HL-60 (cell line): ENCODE measurements around the gene AKAP8.
"Not testable (repeated sequence)": the region's sequence is repeated elsewhere in the genome, so short reads cannot be mapped to it uniquely, and the experiment has no call there.

Source experiments
- DNase-seq, 2 experiments: peaks; one replicate each; pipeline ENCODE4 v3.0.0-alpha.2; 2010 to 2020; ENCODE audit warnings: low read depth in 1 of 2, low spot score in 1 of 2
- H3K27ac ChIP-seq: fragments of 250-450 bp; sonication (Bioruptor Pico); replicated peaks from 2 replicates; pipeline ENCODE4 v1.5.1; 2020; ENCODE audit warnings: mild to moderate bottlenecking, moderate library complexity
- H3K27me3 ChIP-seq: fragments of 250-450 bp; sonication (Bioruptor Pico); 2 replicates; pipeline ENCODE4 v1.5.1; 2021; ENCODE audit warnings: mild to moderate bottlenecking, moderate library complexity; ENCODE audit not compliant: insufficient read depth, poor library complexity, severe bottlenecking
- H3K4me3 ChIP-seq: replicated peaks from 2 replicates; pipeline ENCODE4 v1.5.1; 2011; ENCODE audit warnings: mild to moderate bottlenecking, control low read depth, low read length; ENCODE audit not compliant: insufficient read depth
- CTCF ChIP-seq: IDR thresholded peaks from one replicate; pipeline ENCODE4 v1.5.1; 2011; ENCODE audit warnings: low read length, control low read depth, inconsistent platforms; ENCODE audit not compliant: insufficient read depth
- GABPA ChIP-seq: IDR thresholded peaks from 2 replicates; pipeline ENCODE4 v1.6.1; 2012; ENCODE audit warnings: low read depth
- POLR2AphosphoS5 ChIP-seq: IDR thresholded peaks from 2 replicates; pipeline ENCODE4 v1.6.1; 2012; ENCODE audit warnings: low read depth
- REST ChIP-seq: IDR thresholded peaks from 2 replicates; pipeline ENCODE4 v1.6.1; 2012; ENCODE audit warnings: low read depth; ENCODE audit not compliant: insufficient replicate concordance
- SPI1 ChIP-seq: IDR thresholded peaks from 2 replicates; pipeline ENCODE4 v1.6.1; 2012; ENCODE audit warnings: low read depth, mild to moderate bottlenecking, borderline replicate concordance

The AKAP8 gene

GRCh38 chr19:15418231-15418578, 38.6 kb upstream of the AKAP8 start:
- Histone ChIP-seq H3K27ac (peak overlapping the region; percentile 78), H3K27me3 (no peaks in the 10 kb centered on the region), H3K4me3 (peak overlapping the region; percentile 98)
- no peak for TF ChIP-seq CTCF
- no peak for TF ChIP-seq SPI1
- no peak for TF ChIP-seq POLR2AphosphoS5
- TF ChIP-seq REST, result no peak
- TF ChIP-seq GABPA, result no peak
- DNase-seq, result no peak

- peak overlapping the region; percentile 78 for H3K27ac ChIP-seq
- TF ChIP-seq CTCF, result no peak
- TF ChIP-seq REST, result no peak
- TF ChIP-seq SPI1, result no peak
- no peak for TF ChIP-seq GABPA
- peak overlapping the region; percentile 98 for H3K4me3 ChIP-seq
- DNase-seq, result no peak
- H3K27me3 ChIP-seq, result no peaks in the 10 kb centered on the region
These were observed 38.1 kb upstream of the AKAP8 start for GRCh38 chr19:15417699-15418098.

- no peak overlapping the region for H3K27ac ChIP-seq
- TF ChIP-seq SPI1, result no peak
- TF ChIP-seq GABPA, result no peak
- no peak for TF ChIP-seq REST
- TF ChIP-seq POLR2AphosphoS5, result no peak
- no peak for TF ChIP-seq CTCF
- DNase-seq, result no peak
- H3K4me3 ChIP-seq, result no peak overlapping the region
- H3K27me3 ChIP-seq, result no peaks in the 10 kb centered on the region
These were observed 33.2 kb upstream of the AKAP8 start for GRCh38 chr19:15412832-15413231.

- not testable (repeated sequence) for DNase-seq, H3K27ac ChIP-seq, H3K4me3 ChIP-seq, H3K27me3 ChIP-seq
These were observed 31.8 kb upstream of the AKAP8 start for GRCh38 chr19:15411351-15411750.
